IMR-90 (cell line): ENCODE measurements around the gene DLAT.

ENCODE experiments used
- POLR2A ChIP-seq: IDR thresholded peaks from 2 replicates; pipeline ENCODE4 v1.6.1; 2012; ENCODE audit warnings: mild to moderate bottlenecking, low read depth, low read length
- TF ChIP-seq, protein P1 (sequence below): conservative IDR thresholded peaks from 2 replicates; pipeline ENCODE4 v1.5.1; 2012; ENCODE audit warnings: mild to moderate bottlenecking, low read depth, low read length, improper control_type of control experiment

DNA sequence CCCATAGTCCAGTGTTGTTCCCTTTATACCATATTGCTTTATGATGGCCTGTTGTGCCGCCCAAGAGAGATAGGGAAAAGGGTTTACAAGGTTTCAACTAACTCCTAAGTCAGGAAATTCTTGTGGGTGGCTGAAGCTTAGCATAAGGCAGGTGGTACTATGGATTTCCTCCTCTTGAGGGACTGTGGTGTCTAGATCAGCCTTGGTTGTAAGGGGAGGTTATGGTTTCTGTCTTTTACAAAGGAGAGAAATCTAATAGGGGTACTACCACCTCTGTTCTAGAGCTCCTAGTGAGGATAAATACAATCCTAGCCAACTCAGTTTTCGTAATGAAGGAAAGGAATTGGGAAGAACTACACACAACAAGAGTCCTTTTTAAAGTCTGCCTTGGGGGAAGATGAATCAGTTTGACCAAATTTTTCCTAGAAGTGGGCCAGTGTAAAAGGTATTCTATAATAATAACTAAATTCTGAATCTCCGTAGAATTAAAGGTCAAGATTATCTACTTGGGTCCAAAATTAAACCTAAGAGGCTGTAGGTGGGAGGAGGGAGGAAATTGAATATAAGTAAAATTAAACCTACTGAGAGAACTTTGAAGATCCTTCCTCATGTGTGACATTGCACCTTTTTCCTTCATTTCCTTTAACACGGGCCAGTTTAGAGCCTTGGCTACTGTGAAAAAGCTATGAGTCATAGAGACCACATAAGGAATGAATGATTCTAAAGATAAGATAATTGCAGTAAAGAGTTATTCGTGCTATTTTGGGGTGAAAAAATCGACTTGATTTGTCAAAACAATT is 17.2 kb downstream of the DLAT start:
- TF ChIP-seq, protein P1, sequence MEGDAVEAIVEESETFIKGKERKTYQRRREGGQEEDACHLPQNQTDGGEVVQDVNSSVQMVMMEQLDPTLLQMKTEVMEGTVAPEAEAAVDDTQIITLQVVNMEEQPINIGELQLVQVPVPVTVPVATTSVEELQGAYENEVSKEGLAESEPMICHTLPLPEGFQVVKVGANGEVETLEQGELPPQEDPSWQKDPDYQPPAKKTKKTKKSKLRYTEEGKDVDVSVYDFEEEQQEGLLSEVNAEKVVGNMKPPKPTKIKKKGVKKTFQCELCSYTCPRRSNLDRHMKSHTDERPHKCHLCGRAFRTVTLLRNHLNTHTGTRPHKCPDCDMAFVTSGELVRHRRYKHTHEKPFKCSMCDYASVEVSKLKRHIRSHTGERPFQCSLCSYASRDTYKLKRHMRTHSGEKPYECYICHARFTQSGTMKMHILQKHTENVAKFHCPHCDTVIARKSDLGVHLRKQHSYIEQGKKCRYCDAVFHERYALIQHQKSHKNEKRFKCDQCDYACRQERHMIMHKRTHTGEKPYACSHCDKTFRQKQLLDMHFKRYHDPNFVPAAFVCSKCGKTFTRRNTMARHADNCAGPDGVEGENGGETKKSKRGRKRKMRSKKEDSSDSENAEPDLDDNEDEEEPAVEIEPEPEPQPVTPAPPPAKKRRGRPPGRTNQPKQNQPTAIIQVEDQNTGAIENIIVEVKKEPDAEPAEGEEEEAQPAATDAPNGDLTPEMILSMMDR = no peak
- no peak for TF ChIP-seq POLR2A
